ENCODE measurements around the gene HOXA4. TPM values are rescaled to one million over a fixed set of nuclear protein-coding genes. Genes with fewer than 3 reads are reported as not detected.

HOXA4 gene
- total RNA-seq, 3 donors from 2014 or later, result 0.14 TPM; not detected in 2

DNA sequence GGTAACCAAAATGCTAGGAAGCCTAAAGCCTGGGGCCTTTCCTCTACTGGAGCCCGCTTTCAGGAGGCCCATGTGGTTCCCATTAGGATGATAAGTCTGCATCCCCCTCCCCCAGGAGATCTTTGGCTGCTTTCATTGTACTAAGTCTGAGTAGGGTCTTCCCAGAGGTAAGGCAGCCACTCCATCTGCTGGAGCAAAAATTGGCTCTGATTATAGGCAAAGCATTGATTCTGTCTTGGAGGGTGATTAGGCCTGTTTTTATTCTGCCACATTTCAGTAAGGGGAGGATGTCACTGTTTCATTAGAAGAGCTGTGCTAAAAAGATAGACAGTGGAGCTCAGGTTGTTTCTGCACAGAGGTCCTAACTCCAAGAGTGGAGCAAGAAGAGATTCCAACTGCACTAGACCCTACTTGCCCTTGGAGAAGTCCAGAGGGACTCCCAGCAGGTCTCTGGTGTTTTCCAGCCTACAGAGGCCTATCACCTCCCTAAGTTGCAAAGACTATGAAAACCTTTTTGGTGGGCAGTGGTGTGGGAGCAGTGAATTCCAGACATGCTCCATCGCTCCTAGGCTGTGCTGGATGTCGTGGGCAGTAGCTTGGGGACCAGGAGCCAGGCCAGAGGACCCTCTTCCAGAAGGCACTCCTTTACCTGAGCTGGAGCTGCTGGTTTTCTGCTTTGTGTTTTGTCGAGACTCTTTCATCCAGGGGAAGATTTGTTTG lies 20.9 kb downstream of the HOXA4 start:
- H3K36me3 Mint-ChIP-seq (ENCODE audit: insufficient read depth), result no peaks in the 10 kb centered on the region
- no peak overlapping the region for H3K4me3 Mint-ChIP-seq
- ATAC-seq (no peak), DNase-seq (no peak)
- no peaks in the 10 kb centered on the region for H3K9me3 Mint-ChIP-seq
- H3K27me3 Mint-ChIP-seq (ENCODE audit: low read depth), result peaks cover 30% of the 10 kb centered on the region
- H3K4me1 Mint-ChIP-seq (ENCODE audit: low read depth), result no peaks in the 10 kb centered on the region

DNA sequence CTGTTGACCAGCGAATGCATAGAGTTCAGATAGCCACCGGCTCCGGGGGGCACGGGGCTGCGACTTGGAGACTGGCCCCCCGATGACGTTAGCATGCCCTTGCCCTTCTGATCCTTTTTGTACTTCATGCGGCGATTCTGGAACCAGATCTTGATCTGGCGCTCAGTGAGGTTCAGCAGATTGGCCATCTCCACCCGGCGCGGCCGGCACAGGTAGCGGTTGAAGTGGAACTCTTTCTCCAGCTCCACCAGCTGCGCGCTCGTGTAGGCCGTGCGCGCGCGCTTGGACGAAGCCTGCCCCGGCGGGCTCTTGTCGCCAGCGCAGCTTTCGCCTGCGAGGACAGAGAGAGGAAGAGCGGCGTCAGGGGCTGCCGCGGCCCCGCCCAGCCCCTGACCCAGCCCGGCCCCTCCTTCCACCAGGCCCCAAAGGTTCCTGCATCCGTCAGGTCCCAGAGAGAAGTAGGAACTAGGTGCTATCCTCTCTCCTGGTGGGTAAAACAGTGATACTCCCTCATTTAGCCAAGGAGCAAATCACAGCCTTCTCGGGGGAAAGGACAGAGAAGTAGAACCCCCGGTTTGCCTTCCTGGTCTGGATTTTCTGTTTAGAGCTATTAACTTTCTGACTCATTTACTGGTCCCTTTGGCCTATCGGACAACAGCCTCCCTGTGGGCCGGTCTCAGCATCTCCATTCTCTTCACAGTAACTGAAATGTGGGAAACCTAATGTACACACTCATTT lies 22.0 kb downstream of the HOXA4 start:
- no peak for ATAC-seq
- DNase-seq, result no peak
- H3K4me1 Mint-ChIP-seq (ENCODE audit: low read depth), result no peaks in the 10 kb centered on the region
- H3K9me3 Mint-ChIP-seq, result no peaks in the 10 kb centered on the region
- H3K4me3 Mint-ChIP-seq, result no peak overlapping the region
- no peaks in the 10 kb centered on the region for H3K36me3 Mint-ChIP-seq (ENCODE audit: insufficient read depth)
- H3K27me3 Mint-ChIP-seq (ENCODE audit: low read depth), result peaks cover 36% of the 10 kb centered on the region

DNA sequence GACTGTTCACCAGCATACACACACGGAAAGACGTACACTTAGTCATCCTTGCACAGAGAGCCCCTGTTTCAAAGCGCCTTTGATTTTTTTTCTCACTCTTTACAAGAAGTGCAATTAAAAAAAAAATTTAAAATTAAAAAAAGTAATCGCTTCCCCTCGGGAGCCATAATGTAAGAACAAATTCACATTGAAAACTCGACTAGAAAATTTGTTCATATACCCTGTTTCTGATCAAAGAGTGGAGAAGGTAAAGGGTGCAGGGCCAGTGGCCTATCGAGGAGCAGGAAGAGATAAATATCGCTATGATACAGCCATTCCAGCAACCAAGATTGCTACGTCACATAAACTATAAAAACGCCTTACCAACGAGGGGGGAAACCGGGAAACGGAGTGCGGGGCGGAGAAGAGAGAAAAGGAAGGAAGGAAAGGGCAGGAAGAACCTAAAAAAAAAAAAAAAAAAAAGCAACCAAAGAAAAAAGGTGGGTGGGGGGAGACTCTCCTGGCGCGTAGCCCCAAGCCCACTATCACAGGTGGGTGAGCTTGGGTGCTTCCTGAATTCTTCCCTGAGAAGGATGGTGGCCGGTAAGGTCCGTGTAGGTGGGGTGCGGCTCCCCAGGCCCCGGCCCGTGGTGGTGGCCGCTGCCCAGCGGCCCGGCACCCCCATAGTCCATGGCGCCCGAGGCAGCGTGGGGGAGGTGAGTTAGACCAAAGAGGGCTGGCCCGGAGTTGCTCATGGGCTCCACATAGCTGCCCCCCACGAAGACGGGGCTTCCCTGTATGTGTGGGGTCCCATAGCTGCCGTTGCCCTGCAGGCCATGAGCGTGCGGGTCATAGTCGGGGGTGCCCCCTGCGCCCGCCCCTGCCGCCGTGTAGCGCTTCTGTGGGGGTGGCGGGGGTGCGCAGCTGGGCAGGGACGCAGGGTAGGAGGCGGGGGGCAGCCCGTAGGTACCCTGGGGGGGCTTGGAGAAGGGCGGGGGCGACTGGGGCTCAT lies 22.9 kb downstream of the HOXA4 start:
- Mint-ChIP-seq H3K27me3 (ENCODE audit: low read depth) (peaks cover 43% of the 10 kb centered on the region), H3K36me3 (ENCODE audit: insufficient read depth) (no peaks in the 10 kb centered on the region), H3K4me1 (ENCODE audit: low read depth) (peaks cover 4% of the 10 kb centered on the region), H3K9me3 (no peaks in the 10 kb centered on the region), H3K4me3 (no peak overlapping the region)
- DNase-seq, result no peak
- ATAC-seq, result no peak

DNA sequence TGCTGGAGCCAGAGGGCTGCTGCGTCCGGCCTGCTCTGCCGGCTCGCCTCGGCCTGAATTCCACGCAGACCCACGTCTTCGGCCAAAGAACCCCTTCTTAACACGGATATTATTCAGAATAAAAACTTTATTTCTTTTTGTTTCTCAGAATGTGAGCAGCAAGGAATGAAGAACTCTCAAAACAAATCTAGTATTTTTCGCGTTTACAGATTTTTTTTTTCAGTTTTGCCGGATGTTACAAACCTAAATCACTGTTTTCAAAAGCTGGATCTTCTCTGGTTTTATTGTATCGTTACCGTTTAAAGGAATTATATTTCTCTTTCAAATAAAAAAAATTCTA lies 23.7 kb downstream of the HOXA4 start:
- H3K36me3 Mint-ChIP-seq (ENCODE audit: insufficient read depth), result no peaks in the 10 kb centered on the region

DNA sequence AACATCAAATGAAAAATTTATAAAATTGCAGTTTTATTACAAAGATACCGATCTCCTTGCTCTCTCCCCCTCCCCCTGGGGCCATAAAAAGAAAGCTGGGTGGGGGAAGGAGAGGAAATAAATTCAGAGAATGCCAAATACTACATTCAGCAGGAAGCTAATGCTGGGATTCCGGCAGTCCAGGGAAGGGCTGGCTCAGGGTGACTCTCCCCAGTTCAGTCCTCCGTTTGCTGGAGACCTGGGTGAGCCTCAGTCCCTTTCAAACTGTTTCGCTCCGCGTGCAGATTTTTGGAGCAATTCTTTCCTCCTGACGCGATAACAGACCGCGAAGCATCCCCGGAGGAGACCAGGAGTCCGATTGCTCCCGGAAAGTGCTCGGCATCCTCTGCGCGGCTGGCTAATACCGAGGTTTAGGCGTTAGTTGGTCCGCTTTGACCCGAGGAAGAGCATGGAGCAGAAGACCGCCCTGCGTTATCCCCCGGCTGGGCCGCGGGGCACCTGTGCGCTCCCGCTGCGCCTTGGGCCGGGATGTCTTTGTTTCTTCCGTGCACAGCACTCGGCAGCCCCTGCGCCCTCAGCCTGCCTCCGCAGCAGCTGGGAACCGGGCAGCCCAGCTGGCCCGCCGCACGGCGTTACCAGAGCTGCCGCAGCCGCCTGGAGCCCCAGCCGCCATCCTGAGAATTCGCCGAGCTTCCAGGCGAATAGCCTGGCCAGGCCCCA lies 24.2 kb downstream of the HOXA4 start:
- H3K4me1 Mint-ChIP-seq (ENCODE audit: low read depth), result peaks cover 12% of the 10 kb centered on the region
- no peaks in the 10 kb centered on the region for H3K9me3 Mint-ChIP-seq
- no peak overlapping the region for H3K4me3 Mint-ChIP-seq
- ATAC-seq (no peak), DNase-seq (no peak)
- H3K27me3 Mint-ChIP-seq (ENCODE audit: low read depth), result peaks cover 46% of the 10 kb centered on the region
- no peaks in the 10 kb centered on the region for H3K36me3 Mint-ChIP-seq (ENCODE audit: insufficient read depth)

More for the DNA sequence above, 23.7 kb downstream of the HOXA4 start:
- H3K27me3 Mint-ChIP-seq (ENCODE audit: low read depth), result peaks cover 46% of the 10 kb centered on the region
- H3K4me1 Mint-ChIP-seq (ENCODE audit: low read depth), result peaks cover 9% of the 10 kb centered on the region
- H3K9me3 Mint-ChIP-seq, result no peaks in the 10 kb centered on the region
- H3K4me3 Mint-ChIP-seq, result no peak overlapping the region
- no peak for DNase-seq
- no peak for ATAC-seq

DNA sequence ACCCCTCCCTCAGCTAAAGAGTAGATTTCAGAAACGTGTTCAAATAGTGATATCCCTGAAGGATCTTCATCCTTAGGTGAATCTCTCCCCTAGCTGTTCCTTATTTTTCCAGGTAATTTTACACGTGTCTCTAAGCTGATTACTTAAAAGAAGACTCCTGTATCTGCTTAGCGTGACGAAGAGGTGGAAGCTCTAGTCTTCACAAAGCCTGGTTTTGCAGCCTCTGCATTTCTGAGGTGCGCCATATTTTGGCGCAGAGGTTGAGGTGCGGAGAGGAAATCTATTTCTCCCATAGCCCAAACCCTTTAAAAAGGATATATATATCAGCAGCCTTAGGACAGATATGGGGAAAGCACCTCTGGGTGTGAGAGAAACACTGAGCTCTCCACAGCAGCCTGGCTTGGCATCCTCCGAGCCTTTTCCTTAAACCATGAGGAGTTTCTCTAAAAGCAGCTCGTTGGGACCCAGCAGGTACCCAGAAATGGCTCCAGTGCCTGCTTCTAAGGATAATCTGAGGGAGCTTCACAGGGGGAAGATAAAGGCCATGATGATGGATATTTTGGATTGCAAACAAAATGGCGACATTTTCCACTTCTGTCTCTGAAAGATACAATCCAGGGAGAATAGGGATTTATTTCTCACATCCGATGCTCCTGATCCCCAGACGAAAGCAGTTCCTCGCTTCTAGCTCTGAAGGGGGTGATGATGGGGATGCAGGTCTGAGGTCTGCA lies 25.1 kb downstream of the HOXA4 start:
- ATAC-seq (no peak), DNase-seq (no peak)
- Mint-ChIP-seq H3K4me1 (ENCODE audit: low read depth) (peaks cover 12% of the 10 kb centered on the region), H3K9me3 (no peaks in the 10 kb centered on the region), H3K4me3 (no peak overlapping the region), H3K27me3 (ENCODE audit: low read depth) (peaks cover 55% of the 10 kb centered on the region), H3K36me3 (ENCODE audit: insufficient read depth) (peaks cover 6% of the 10 kb centered on the region)

DNA sequence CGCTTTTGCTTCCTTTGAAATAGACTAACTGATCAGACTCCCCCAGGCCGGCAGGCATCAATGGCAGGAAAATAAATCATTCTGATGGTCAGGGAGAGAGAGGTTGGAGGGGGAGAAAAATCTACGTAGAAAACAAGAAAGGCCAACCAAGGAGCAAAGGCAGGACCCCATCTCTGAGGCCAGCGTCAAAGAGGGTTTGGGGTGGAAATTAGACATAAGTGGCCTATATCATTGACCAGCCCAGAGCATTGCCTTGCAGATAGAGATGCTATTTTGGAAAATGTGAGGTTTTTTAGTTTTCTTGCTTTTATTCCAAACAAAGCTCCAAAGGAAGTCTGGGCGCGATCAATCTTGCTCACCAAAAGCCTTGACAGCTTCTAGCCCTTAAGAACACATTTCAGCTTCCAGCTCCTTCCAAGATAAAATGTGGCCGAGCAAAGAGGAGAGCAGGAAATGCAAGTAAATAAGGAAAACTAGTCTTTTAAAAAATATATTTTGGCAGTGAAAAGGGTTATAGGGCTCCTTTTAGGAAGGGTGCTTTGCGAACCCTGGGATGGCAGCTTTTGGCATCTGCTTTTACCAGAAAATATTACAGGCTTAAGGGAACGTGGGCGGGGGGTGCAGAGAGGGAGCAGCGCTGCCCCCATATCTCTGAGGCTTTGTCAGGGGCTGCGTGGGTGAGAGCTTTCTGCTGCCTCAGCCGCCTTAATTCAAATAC lies 26.1 kb downstream of the HOXA4 start:
- no peak for DNase-seq
- peaks cover 12% of the 10 kb centered on the region for H3K4me1 Mint-ChIP-seq (ENCODE audit: low read depth)
- H3K4me3 Mint-ChIP-seq, result no peak overlapping the region
- no peak for ATAC-seq
- peaks cover 14% of the 10 kb centered on the region for H3K36me3 Mint-ChIP-seq (ENCODE audit: insufficient read depth)
- H3K9me3 Mint-ChIP-seq, result no peaks in the 10 kb centered on the region
- H3K27me3 Mint-ChIP-seq (ENCODE audit: low read depth), result peaks cover 61% of the 10 kb centered on the region

GRCh38 chr7:27103489-27104226 lies 26.9 kb downstream of the HOXA4 start:
- Mint-ChIP-seq H3K4me1 (ENCODE audit: low read depth) (peaks cover 15% of the 10 kb centered on the region), H3K36me3 (ENCODE audit: insufficient read depth) (peaks cover 14% of the 10 kb centered on the region), H3K4me3 (no peak overlapping the region), H3K9me3 (no peaks in the 10 kb centered on the region), H3K27me3 (ENCODE audit: low read depth) (peaks cover 68% of the 10 kb centered on the region)
- DNase-seq (no peak), ATAC-seq (no peak)

DNA sequence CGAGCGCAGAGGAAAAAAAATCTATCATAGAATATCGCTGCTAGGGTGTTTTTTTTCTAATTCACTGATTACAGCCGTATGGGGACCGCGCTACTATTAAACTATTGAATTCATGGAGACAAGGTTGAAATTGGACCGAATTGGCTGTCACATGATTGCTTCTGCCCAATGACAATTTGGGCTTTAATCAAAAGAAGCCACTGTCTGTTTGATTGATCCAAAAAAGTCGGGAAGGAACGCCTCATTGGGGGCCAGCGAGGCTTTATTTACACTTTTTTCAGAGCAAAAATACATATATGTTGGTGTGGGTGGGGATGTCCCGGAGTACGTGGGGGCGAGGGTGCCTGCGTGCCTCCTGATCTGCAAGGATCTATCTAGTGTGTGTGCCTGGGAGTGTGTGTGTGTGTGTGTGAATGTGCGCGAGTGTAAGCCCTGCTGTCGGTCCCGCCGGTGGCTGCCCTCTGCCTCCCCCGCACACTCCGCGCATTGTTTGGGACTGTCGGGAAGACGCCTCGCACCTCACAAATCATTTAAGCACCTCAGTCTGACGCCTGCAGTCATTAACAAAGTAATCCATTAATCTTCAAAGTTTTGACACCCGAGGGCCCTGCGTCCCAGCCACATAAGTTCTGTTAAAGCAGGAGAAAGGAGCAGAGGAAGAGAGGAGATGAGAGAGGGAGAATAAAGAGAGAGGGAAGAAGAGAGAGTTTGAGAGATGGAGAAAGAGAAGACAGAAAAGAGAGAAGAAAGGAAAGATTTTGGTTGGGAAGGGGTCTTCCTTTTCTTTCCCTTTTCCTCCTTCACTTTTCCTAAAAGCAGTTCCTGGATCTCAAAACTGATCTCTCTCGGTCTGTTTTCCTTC lies 27.7 kb downstream of the HOXA4 start, which contains the start of gene HOXA2:
Gene HOXA2 (minus strand): TSS at position 103 of the 862 bp plus-strand sequence. CDS start 183 bp downstream, outside the sequence.
- H3K4me3 Mint-ChIP-seq, result peak within 1 kb of the TSS; percentile 4

DNA sequence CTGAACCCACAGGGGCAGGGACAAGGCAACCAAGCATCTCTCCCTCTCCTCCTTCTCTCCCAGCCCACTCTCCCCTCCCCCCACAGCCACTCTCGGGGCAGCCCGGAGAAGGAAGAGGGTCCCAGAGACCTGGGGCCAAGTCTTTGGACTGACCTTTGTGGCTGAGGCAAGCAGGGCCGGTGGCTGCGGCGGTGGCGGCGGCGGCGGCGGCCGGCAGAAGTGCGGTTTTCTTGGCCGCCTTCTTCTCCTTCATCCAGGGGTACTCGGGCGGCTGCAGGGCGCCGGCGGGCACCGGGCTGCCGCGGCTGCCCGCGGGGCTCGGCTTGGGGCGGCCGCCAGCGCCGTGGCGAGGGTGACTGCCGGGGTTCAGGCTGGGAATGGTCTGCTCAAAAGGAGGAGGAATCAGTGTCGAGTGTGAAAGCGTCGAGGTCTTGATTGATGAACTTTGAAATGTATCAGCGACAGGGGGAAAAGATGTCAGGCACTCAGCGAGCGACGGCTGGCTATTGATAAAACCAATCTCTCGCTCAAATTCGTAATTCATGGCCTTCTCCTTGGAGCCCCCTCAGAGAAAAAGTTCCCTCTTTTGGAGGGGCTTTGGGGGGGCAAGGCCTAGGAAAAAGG lies 28.5 kb downstream of the HOXA4 start:
- Mint-ChIP-seq H3K9me3 (no peaks in the 10 kb centered on the region), H3K27me3 (ENCODE audit: low read depth) (peaks cover 77% of the 10 kb centered on the region), H3K36me3 (ENCODE audit: insufficient read depth) (peaks cover 14% of the 10 kb centered on the region), H3K4me3 (no peak overlapping the region), H3K4me1 (ENCODE audit: low read depth) (peaks cover 26% of the 10 kb centered on the region)
- ATAC-seq, result no peak
- no peak for DNase-seq

More for the DNA sequence above, 27.7 kb downstream of the HOXA4 start, which contains the start of gene HOXA2:
- Mint-ChIP-seq H3K36me3 (ENCODE audit: insufficient read depth) (peaks cover 14% of the 10 kb centered on the region), H3K4me1 (ENCODE audit: low read depth) (peaks cover 18% of the 10 kb centered on the region), H3K9me3 (no peaks in the 10 kb centered on the region), H3K27me3 (ENCODE audit: low read depth) (peaks cover 71% of the 10 kb centered on the region)
- no peak for ATAC-seq
- no peak for DNase-seq

DNA sequence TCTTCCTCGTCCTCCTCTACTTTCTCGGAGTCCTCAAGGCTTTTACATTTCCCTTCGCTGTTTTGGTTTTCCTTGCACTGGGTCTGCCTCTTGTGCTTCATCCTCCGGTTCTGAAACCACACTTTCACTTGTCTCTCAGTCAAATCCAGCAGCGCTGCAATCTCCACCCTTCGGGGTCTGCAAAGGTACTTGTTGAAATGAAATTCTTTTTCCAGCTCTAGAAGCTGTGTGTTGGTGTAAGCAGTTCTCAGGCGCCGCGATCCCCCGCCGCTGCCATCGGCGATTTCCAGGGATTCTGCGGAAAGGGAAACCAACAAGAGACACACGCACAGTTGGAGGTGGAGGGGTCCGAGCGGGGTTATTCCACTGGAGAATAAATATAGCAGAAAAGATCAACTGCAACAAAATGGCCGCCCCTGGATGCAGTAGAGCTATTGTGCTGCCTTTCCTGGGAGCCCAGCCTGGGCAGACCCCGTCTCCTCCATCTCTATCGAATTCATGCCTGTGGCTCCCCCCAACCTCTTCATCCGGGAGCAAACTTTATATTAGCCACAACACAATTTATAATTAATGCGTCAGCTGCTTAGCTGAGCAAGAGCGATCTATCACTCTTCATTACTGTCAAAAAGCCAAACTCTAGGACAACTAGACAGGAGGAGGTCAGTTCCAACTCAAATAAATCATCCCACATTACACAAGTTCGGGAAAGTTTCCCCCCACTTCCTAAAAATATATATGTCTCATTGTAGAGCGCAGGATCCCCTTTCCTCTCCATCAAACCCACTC lies 29.2 kb downstream of the HOXA4 start:
- ATAC-seq, result no peak
- Mint-ChIP-seq H3K4me3 (no peak overlapping the region), H3K9me3 (no peaks in the 10 kb centered on the region), H3K36me3 (ENCODE audit: insufficient read depth) (peaks cover 14% of the 10 kb centered on the region), H3K27me3 (ENCODE audit: low read depth) (peaks cover 77% of the 10 kb centered on the region), H3K4me1 (ENCODE audit: low read depth) (peaks cover 27% of the 10 kb centered on the region)
- DNase-seq, result no peak

All from activated T-cell treated with anti-CD3 and anti-CD28 coated beads, Interleukin-2, amount 50 U/mL, for 4 hours (primary cell).